Endodermal cell (in vitro differentiated cells): ENCODE results near the gene ANKRD33B. TPM values are rescaled to one million over a fixed set of nuclear protein-coding genes. Genes with fewer than 3 reads are reported as not detected.

Experiments used
- DNase-seq: peaks from one replicate; pipeline ENCODE4 v3.0.0-alpha.2; 2017
- H3K27ac ChIP-seq: 2 replicates; pipeline ENCODE4 v1.5.1; 2013; ENCODE audit warnings: mild to moderate bottlenecking, low read depth, low read length, moderate library complexity
- H3K27me3 ChIP-seq: 2 replicates; pipeline ENCODE4 v1.6.1; 2013; ENCODE audit warnings: mild to moderate bottlenecking, low read length, moderate library complexity; ENCODE audit not compliant: insufficient read depth, control insufficient read depth, poor library complexity, severe bottlenecking
- H3K36me3 ChIP-seq: 2 replicates; pipeline ENCODE4 v1.7.0; 2013; ENCODE audit warnings: mild to moderate bottlenecking, low read length, moderate library complexity; ENCODE audit not compliant: control insufficient read depth, insufficient read depth
- H3K4me1 ChIP-seq: one replicate; pipeline ENCODE4 v1.7.0; 2013; ENCODE audit warnings: low read length; ENCODE audit not compliant: control insufficient read depth, insufficient read depth
- H3K4me3 ChIP-seq: 2 replicates; pipeline ENCODE4 v1.5.1; 2013; ENCODE audit warnings: mild to moderate bottlenecking, low read length, moderate library complexity
- H3K9ac ChIP-seq: 2 replicates; pipeline ENCODE4 v1.6.1; 2013; ENCODE audit warnings: mild to moderate bottlenecking, low read length, moderate library complexity; ENCODE audit not compliant: poor library complexity, severe bottlenecking; ENCODE audit errors: extremely low read depth
- H3K9me3 ChIP-seq: 2 replicates; pipeline ENCODE4 v1.6.1; 2013; ENCODE audit warnings: mild to moderate bottlenecking, low read length, moderate library complexity; ENCODE audit not compliant: control insufficient read depth
- H3K27ac Mint-ChIP-seq: 2 replicates; pipeline ENCODE4 v1.8.0; 2020; ENCODE audit warnings: mixed read lengths
- H3K27me3 Mint-ChIP-seq: 2 replicates; pipeline ENCODE4 v1.8.0; 2021; ENCODE audit warnings: mild to moderate bottlenecking, mixed read lengths; ENCODE audit not compliant: insufficient read depth
- H3K36me3 Mint-ChIP-seq: 2 replicates; pipeline ENCODE4 v1.8.0; 2020; ENCODE audit warnings: low read depth, mixed read lengths
- H3K4me1 Mint-ChIP-seq: 2 replicates; pipeline ENCODE4 v1.8.0; 2020; ENCODE audit warnings: mixed read lengths
- H3K4me3 Mint-ChIP-seq: 2 replicates; pipeline ENCODE4 v1.8.0; 2020; ENCODE audit warnings: mild to moderate bottlenecking, moderate library complexity, mixed read lengths
- H3K9me3 Mint-ChIP-seq: 2 replicates; pipeline ENCODE4 v1.8.0; 2020; ENCODE audit warnings: mild to moderate bottlenecking, mixed read lengths
- WGBS, 2 experiments: methylation state at CpG; one replicate each; pipeline versions ENCODE4 v1.1.5 to v1.1.7; 2013; ENCODE audit warnings: missing lambda C conversion rate in 2 of 2, mixed read lengths in 1 of 2; ENCODE audit not compliant: insufficient coverage in 1 of 2, insufficient read length in 1 of 2; 5-methylcytosine and 5-hydroxymethylcytosine counted together
- total RNA-seq, 2 donors: library from RNA; stranded (reverse); fragmentation: NEBNext Ultra II Directional in 1 of 2; extraction: Animal tissue kit (Norgen Biotek cat#: 25700) in 1 of 2; gene quantifications; 2 replicates in 1 of 2; 3 replicates in 1 of 2; pipeline ENCODE4 v1.2.1, GENCODE V29; 2021
- TF ChIP-seq, protein P1 (sequence below): fragments of 200-600 bp; sonication (generic); conservative IDR thresholded peaks from 2 replicates; pipeline ENCODE4 v1.5.0; 2021; ENCODE audit warnings: antibody characterized with exemption, mild to moderate bottlenecking

The ANKRD33B gene
- total RNA-seq, 2 donors from 2014 or later: 21.9 to 37.2 TPM

DNA sequence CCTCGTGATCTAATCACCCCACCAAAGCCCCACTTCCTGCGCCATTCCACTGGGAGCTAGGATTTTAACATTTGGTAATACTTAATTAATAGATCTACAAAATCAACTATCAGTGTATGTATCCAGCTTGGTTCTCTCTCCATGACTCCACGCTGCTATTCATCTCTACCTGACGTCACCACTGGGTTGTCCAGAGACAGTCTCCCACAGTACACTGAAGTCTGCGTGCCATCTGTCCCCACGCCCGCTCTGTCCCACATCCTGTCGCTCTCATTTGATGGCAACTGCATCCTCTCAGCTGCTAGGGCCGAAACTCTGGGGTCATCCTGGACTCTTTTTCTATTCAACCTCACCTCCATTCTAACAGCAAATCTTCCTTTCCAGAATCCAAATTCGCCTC is 53.2 kb downstream of the ANKRD33B start:
- no peak overlapping the region for H3K4me3 ChIP-seq
- no peak overlapping the region for H3K27ac ChIP-seq
- H3K36me3 ChIP-seq: peaks cover 11% of the 10 kb centered on the region
- peaks cover 32% of the 10 kb centered on the region for H3K36me3 Mint-ChIP-seq
- WGBS, 2 experiments: 94 to 99% methylated on average over 7 to 9 of the region's 10 CpGs
- peaks cover 10% of the 10 kb centered on the region for H3K9me3 ChIP-seq
- H3K27ac Mint-ChIP-seq: no peak overlapping the region
- H3K9ac ChIP-seq: no peak overlapping the region
- H3K27me3 Mint-ChIP-seq: no peaks in the 10 kb centered on the region
- TF ChIP-seq, protein P1, sequence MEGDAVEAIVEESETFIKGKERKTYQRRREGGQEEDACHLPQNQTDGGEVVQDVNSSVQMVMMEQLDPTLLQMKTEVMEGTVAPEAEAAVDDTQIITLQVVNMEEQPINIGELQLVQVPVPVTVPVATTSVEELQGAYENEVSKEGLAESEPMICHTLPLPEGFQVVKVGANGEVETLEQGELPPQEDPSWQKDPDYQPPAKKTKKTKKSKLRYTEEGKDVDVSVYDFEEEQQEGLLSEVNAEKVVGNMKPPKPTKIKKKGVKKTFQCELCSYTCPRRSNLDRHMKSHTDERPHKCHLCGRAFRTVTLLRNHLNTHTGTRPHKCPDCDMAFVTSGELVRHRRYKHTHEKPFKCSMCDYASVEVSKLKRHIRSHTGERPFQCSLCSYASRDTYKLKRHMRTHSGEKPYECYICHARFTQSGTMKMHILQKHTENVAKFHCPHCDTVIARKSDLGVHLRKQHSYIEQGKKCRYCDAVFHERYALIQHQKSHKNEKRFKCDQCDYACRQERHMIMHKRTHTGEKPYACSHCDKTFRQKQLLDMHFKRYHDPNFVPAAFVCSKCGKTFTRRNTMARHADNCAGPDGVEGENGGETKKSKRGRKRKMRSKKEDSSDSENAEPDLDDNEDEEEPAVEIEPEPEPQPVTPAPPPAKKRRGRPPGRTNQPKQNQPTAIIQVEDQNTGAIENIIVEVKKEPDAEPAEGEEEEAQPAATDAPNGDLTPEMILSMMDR: no peak
- H3K4me1 Mint-ChIP-seq: no peaks in the 10 kb centered on the region
- H3K4me1 ChIP-seq: no peaks in the 10 kb centered on the region
- peaks cover 9% of the 10 kb centered on the region for H3K9me3 Mint-ChIP-seq
- H3K4me3 Mint-ChIP-seq: no peak overlapping the region
- no peaks in the 10 kb centered on the region for H3K27me3 ChIP-seq
- DNase-seq: no peak

DNA sequence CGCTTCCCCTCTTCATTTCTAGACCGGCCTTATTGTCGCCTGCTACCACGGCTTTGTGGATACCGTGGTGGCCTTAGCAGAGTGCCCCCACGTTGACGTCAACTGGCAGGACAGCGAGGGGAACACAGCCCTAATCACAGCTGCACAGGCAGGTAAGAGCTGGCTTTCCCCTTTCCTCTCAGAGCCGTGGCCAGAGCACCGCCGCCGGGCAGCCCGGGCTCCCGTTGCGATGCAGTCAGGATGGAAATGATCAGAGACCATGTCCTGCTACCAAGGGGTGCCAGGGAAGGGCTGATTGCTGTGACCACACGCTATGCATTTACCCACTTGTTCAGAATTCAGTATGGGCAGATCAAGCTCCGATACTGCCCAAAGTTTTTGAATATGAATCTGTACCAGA is 54.4 kb downstream of the ANKRD33B start:
- H3K9me3 Mint-ChIP-seq: peaks cover 9% of the 10 kb centered on the region
- TF ChIP-seq, protein P1: no peak
- WGBS, 2 experiments: 94 to 97% methylated on average over 10 to 17 of the region's 17 CpGs
- no peaks in the 10 kb centered on the region for H3K27me3 ChIP-seq
- H3K4me3 Mint-ChIP-seq: no peak overlapping the region
- H3K27me3 Mint-ChIP-seq: no peaks in the 10 kb centered on the region
- H3K4me1 Mint-ChIP-seq: peaks cover 2% of the 10 kb centered on the region
- peaks cover 33% of the 10 kb centered on the region for H3K36me3 Mint-ChIP-seq
- H3K9ac ChIP-seq: no peak overlapping the region
- no peak overlapping the region for H3K4me3 ChIP-seq
- DNase-seq: no peak
- H3K9me3 ChIP-seq: peaks cover 10% of the 10 kb centered on the region
- H3K27ac Mint-ChIP-seq: no peak overlapping the region
- no peaks in the 10 kb centered on the region for H3K4me1 ChIP-seq
- H3K36me3 ChIP-seq: peaks cover 11% of the 10 kb centered on the region
- no peak overlapping the region for H3K27ac ChIP-seq

DNA sequence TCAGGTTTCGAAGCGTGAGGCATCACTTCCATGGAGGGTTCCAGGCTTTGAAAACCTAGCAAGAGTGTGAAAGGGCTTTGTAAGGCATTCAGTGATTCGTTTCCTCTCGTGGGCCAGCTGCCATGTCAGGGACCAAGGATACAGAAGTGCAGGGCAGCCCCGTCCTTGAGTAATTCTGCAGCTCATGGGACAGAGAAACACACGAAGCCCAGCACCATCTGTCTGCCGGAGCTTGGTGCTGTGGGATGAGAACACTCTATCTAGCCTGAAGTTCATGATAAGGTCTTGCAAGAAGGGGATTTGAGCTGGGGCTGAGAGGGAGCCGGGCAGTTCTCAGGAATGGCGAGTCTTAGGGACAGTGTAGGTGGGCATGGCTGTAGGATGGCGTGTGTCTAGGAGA is 55.8 kb downstream of the ANKRD33B start:
- 90 to 98% methylated on average over 9 to 10 of the region's 10 CpGs for WGBS, 2 experiments
- TF ChIP-seq, protein P1: no peak
- H3K27ac Mint-ChIP-seq: no peak overlapping the region
- H3K36me3 ChIP-seq: peaks cover 11% of the 10 kb centered on the region
- H3K27me3 Mint-ChIP-seq: no peaks in the 10 kb centered on the region
- H3K9ac ChIP-seq: no peak overlapping the region
- H3K4me1 ChIP-seq: no peaks in the 10 kb centered on the region
- no peak for DNase-seq
- H3K4me3 ChIP-seq: no peak overlapping the region
- H3K4me1 Mint-ChIP-seq: peaks cover 12% of the 10 kb centered on the region
- no peaks in the 10 kb centered on the region for H3K27me3 ChIP-seq
- peaks cover 33% of the 10 kb centered on the region for H3K36me3 Mint-ChIP-seq
- H3K9me3 ChIP-seq: peaks cover 10% of the 10 kb centered on the region
- H3K4me3 Mint-ChIP-seq: no peak overlapping the region
- H3K27ac ChIP-seq: no peak overlapping the region
- peaks cover 9% of the 10 kb centered on the region for H3K9me3 Mint-ChIP-seq
